ENCODE measurements around the gene CACNA2D2. TPM values are rescaled to one million over a fixed set of nuclear protein-coding genes. Genes with fewer than 3 reads are reported as not detected.

The CACNA2D2 gene
- 1 to 10 TPM; 1.1 to 2.0 (median 1.6) TPM for total RNA-seq

GRCh38 chr3:50503504-50504342 lies at the start of gene CACNA2D2:
TSS of gene CACNA2D2 (minus strand) at chr3:50503634. CDS start at chr3:50503423, 211 bp downstream.
- DNase-seq (ENCODE audit: low spot score in 2 of 2): peak; percentile 29 to 91
- intact Hi-C loops (cut with DNase I; ENCODE audit: low total_unique reads): no loop called here
- H3K4me3 ChIP-seq (ENCODE audit: low read depth, poor library complexity, severe bottlenecking): peak within 1 kb of the TSS; percentile 27
- WGBS, 2 donors: 12 to 47% methylated on average over 8 to 57 of the region's 71 CpGs
- TF ChIP-seq, protein P1, sequence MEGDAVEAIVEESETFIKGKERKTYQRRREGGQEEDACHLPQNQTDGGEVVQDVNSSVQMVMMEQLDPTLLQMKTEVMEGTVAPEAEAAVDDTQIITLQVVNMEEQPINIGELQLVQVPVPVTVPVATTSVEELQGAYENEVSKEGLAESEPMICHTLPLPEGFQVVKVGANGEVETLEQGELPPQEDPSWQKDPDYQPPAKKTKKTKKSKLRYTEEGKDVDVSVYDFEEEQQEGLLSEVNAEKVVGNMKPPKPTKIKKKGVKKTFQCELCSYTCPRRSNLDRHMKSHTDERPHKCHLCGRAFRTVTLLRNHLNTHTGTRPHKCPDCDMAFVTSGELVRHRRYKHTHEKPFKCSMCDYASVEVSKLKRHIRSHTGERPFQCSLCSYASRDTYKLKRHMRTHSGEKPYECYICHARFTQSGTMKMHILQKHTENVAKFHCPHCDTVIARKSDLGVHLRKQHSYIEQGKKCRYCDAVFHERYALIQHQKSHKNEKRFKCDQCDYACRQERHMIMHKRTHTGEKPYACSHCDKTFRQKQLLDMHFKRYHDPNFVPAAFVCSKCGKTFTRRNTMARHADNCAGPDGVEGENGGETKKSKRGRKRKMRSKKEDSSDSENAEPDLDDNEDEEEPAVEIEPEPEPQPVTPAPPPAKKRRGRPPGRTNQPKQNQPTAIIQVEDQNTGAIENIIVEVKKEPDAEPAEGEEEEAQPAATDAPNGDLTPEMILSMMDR (IDR thresholded peaks at IDR 0.05): no peak
- TF ChIP-seq POLR2A (IDR thresholded peaks at IDR 0.05): no peak

DNA sequence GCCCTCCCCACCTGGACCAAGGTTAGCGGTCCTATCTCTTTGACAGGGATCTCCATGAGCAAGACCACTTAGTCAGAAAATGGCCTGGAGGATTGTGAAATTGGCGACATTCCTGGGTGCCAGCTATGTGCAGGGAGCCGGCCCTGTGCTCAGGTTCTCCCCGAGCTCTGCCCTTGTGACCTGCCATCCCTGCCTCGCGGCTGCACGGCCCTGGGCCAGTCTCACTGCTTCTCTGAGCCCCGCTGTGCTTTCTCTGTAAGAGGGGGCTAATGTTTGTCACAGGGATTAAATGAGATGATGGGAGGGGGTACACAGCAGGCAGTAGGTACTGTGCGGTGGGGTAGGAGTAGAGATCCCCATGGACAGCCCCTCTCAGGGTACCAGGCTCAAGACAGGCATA lies 49.2 kb upstream of the CACNA2D2 start:
- intact Hi-C loops (cut with DNase I; ENCODE audit: low total_unique reads): no loop called here
- TF ChIP-seq, protein P1 (IDR thresholded peaks at IDR 0.05): no peak
- TF ChIP-seq POLR2A (IDR thresholded peaks at IDR 0.05): no peak
- 85 to 86% methylated on average over 9 of the region's 9 CpGs for WGBS, 2 donors
- no peak for DNase-seq (ENCODE audit: low spot score in 2 of 2)
- no peak overlapping the region for H3K4me3 ChIP-seq (ENCODE audit: low read depth, poor library complexity, severe bottlenecking)

DNA sequence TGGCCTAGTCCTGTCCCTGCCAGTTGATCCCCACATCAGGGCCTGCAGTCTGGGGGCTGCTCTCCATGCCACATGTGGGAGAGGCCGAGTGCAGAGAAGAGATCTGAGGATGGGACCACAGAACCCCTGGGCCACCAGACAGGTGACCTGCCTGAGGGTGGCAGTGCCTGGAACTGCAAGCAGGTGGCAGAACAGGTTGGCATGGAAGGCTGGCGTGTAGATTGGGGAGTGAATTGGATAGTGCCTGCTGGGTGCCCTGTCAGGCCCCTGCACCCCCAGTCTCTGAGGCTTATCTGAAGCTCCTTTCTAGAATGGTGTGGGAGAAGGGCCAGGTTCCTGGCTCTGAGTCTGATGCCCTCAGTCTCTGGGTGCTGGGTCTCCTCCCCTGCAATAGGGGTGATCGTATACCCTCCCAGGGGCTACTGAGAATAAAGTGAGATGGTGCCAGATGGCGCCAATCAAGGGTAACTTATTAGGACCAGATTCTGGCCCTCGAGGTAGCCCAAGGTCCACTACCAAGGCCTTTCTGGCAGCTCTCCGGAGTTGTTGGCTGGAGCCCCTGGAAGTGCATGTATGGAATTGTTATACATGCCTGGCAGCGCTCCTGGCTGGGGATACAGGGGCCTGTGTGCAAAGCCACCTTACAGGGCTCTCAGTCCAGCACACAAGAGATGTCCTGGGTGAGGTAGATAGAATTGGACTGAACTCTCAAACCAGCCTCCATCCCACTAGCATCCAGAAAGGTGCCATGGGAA lies 48.4 kb upstream of the CACNA2D2 start:
- no peak overlapping the region for H3K4me3 ChIP-seq (ENCODE audit: low read depth, poor library complexity, severe bottlenecking)
- TF ChIP-seq POLR2A (IDR thresholded peaks at IDR 0.05): no peak
- TF ChIP-seq, protein P1 (IDR thresholded peaks at IDR 0.05): no peak
- intact Hi-C loops (cut with DNase I; ENCODE audit: low total_unique reads): no loop called here
- WGBS, 2 donors: 69 to 71% methylated on average over 5 to 6 of the region's 7 CpGs
- DNase-seq (ENCODE audit: low spot score in 2 of 2): no peak

DNA sequence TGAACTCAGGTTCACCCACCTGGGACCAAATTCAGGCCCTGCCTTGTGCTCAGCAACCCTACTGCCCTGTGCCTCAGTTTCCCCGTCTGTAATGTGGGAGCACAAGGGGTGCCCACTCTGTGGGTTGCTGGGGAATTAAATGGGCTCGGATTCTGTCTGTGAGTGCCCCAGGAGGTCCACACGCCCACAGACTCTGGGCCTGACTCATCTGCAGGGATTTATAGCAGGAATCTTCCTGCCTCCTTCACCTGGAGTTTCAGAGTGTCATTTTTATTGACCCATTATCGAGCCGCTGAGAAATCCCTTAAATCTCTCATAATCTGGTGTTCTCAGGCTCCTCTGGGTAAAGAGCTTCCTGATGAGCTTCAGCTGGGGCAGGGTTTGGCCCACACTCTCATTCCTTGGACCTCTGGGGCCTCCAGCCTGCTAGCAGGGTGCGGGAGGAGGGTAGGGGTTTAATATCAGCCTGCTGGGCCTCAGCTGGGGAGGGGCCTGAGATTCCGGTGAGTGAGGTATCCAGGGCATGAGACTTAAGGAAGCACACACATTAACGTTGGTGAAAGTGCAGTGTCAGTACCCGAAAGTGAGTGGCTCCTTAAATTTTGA lies 47.7 kb upstream of the CACNA2D2 start:
- intact Hi-C loops (cut with DNase I; ENCODE audit: low total_unique reads): no loop called here
- H3K4me3 ChIP-seq (ENCODE audit: low read depth, poor library complexity, severe bottlenecking): no peak overlapping the region
- no peak for TF ChIP-seq POLR2A (IDR thresholded peaks at IDR 0.05)
- TF ChIP-seq, protein P1 (IDR thresholded peaks at IDR 0.05): no peak
- 52 to 70% methylated on average over 9 of the region's 9 CpGs for WGBS, 2 donors
- no peak for DNase-seq (ENCODE audit: low spot score in 2 of 2)

GRCh38 chr3:50550079-50550736 lies 46.8 kb upstream of the CACNA2D2 start:
- no peak overlapping the region for H3K4me3 ChIP-seq (ENCODE audit: low read depth, poor library complexity, severe bottlenecking)
- WGBS, 2 donors: 55 to 69% methylated on average over 8 to 9 of the region's 13 CpGs
- TF ChIP-seq, protein P1 (IDR thresholded peaks at IDR 0.05): no peak
- no peak for TF ChIP-seq POLR2A (IDR thresholded peaks at IDR 0.05)
- intact Hi-C loops (cut with DNase I; ENCODE audit: low total_unique reads): no loop called here
- no peak for DNase-seq (ENCODE audit: low spot score in 2 of 2)

Data from lower leg skin (tissue), 4 donors.